PC-9 (cell line): ENCODE results near the gene MRPS27. TPM values are rescaled to one million over a fixed set of nuclear protein-coding genes. Genes with fewer than 3 reads are reported as not detected.

Source experiments
- BruUV-seq: library from RNA; stranded (reverse); fragments of 400-500 nt; replicated peaks from 2 replicates; lab custom pipeline; 2021; lab: Mats Ljungman, UMichigan
- CTCF ChIA-PET: fragments of 300-600 bp; sonication (Branson Sonifier 250); formaldehyde crosslinking; loops from one replicate; lab custom pipeline; 2022; ENCODE audit warnings: antibody characterized with exemption; lab: Charles Lee
- POLR2A ChIA-PET: fragments of 300-600 bp; sonication (Branson Sonifier 250); formaldehyde crosslinking; loops from one replicate; lab custom pipeline; 2022; ENCODE audit warnings: antibody characterized with exemption; ENCODE audit not compliant: unreplicated experiment; lab: Charles Lee
- DNase-seq, 2 experiments: peaks; one replicate each; pipeline versions ENCODE4 v3.0.0 to v3.0.0-alpha.2; 2015 to 2022; ENCODE audit warnings: mixed read lengths in 1 of 2
- H2AFZ ChIP-seq: fragments of 200-600 bp; sonication (generic); 2 replicates; pipeline ENCODE4 v1.8.1; 2017; ENCODE audit warnings: antibody characterized with exemption
- H3F3A ChIP-seq: fragments of 200-600 bp; sonication (generic); 2 replicates; pipeline ENCODE4 v1.8.1; 2017; ENCODE audit warnings: antibody characterized with exemption, mild to moderate bottlenecking, low read depth; ENCODE audit not compliant: insufficient read depth
- H3K27ac ChIP-seq: fragments of 200-600 bp; sonication (generic); 2 replicates; pipeline ENCODE4 v1.6.1; 2016; ENCODE audit warnings: mixed run types
- H3K27me3 ChIP-seq: fragments of 200-600 bp; sonication (generic); 2 replicates; pipeline ENCODE4 v1.6.1; 2016; ENCODE audit warnings: low read depth, mixed run types; ENCODE audit not compliant: insufficient read depth
- H3K36me3 ChIP-seq: fragments of 200-600 bp; sonication (generic); 2 replicates; pipeline ENCODE4 v1.6.1; 2016; ENCODE audit warnings: low read depth, mixed run types
- H3K4me1 ChIP-seq: fragments of 200-600 bp; sonication (generic); replicated peaks from 2 replicates; pipeline ENCODE4 v1.6.1; 2016; ENCODE audit warnings: mixed run types; ENCODE audit not compliant: insufficient read depth
- H3K4me2 ChIP-seq: fragments of 200-600 bp; sonication (generic); 2 replicates; pipeline ENCODE4 v1.6.1; 2017; ENCODE audit warnings: mixed run types
- H3K4me3 ChIP-seq: fragments of 200-600 bp; sonication (generic); 2 replicates; pipeline ENCODE4 v1.6.1; 2016; ENCODE audit warnings: mixed run types
- H3K79me2 ChIP-seq: fragments of 200-600 bp; sonication (generic); 2 replicates; pipeline ENCODE4 v1.6.1; 2017; ENCODE audit warnings: low read depth, mixed run types
- H3K9me2 ChIP-seq: fragments of 200-600 bp; sonication (generic); 2 replicates; pipeline ENCODE4 v1.8.1; 2017; ENCODE audit warnings: mild to moderate bottlenecking; ENCODE audit not compliant: insufficient read depth
- H3K9me3 ChIP-seq: fragments of 200-600 bp; sonication (generic); 2 replicates; pipeline ENCODE4 v1.8.1; 2016; ENCODE audit warnings: low read depth; ENCODE audit not compliant: insufficient read depth
- H4K20me1 ChIP-seq: fragments of 200-600 bp; sonication (generic); 2 replicates; pipeline ENCODE4 v1.8.1; 2017; ENCODE audit not compliant: insufficient read depth
- EZH2 ChIP-seq: fragments of 200-600 bp; sonication (generic); IDR thresholded peaks from 2 replicates; pipeline ENCODE4 v1.8.0; 2017; ENCODE audit warnings: antibody characterized with exemption, low read depth
- intact Hi-C: fragments of 100-400 bp; cut with micrococcal nuclease; formaldehyde crosslinking; loops from one replicate; pipeline ENCODE4 v1.10.0; 2022; ENCODE audit not compliant: unreplicated experiment
- total RNA-seq: library from RNA; stranded (reverse); gene quantifications from 2 replicates; pipeline ENCODE4 v1.2.3, GENCODE V29; 2021
- TF ChIP-seq, protein P1 (sequence below): fragments of 200-600 bp; sonication (generic); conservative IDR thresholded peaks from 2 replicates; pipeline ENCODE4 v1.6.1; 2017; ENCODE audit warnings: mixed run types, antibody characterized with exemption, mild to moderate bottlenecking, moderate library complexity

MRPS27 gene
- total RNA-seq, 1 experiment from 2014 or later = 71.0 TPM

DNA sequence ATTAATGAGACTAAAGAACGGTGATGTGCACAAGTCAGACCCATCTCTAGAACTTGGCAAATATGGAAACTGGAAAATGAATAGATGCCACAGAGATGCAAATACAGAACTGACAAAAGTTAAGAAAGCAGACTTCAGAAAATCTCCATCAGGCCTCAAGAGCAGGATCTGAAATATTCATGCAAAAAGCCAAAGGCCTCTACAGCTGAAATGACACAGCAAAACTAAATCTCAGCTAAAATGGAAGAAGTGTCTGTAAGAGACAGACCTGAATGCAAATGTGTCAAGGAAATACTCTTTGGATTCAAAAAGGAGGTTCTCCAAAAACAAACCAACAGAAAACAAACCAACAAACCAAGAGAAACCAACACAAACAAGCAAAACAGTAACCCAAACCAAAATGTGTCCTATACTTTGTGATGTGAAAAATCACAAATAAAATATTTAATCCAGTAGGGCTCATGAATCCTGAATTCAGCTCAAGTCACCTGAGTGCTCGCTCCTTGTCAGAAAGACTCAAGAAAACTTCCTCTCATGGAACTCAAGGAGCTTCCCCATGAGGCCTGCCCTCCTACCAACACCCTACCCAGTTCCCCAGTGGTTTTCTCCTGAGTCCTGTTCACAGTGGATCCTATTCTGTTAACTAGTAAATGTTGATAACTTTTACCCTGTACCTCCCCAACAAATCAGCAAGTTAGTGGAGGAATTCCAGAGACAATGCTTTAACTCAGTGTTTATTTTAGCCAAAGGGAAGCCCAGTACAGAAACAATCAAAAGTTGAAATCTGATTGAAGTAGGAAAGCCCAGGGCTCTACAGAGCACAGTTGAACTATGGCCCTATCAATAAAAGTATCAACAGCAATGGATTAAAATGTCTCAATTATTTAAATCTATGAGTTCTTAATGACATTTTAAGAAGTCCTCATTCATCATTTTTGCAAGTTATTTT lies 14.6 kb downstream of the MRPS27 start:
- H4K20me1 ChIP-seq = no peaks in the 10 kb centered on the region
- H3K4me1 ChIP-seq = peaks cover 13% of the 10 kb centered on the region
- peaks cover 62% of the 10 kb centered on the region for H3K79me2 ChIP-seq
- H3F3A ChIP-seq = peaks cover 24% of the 10 kb centered on the region; the same call in 1 of the 2 replicates
- intact Hi-C loops = loop anchor here (5.0 to 10.0 kb wide), 2 partner anchors 173 to 371 kb away; no protein-coding TSS in a partner anchor
- no peaks in the 10 kb centered on the region for H3K9me2 ChIP-seq
- no peak overlapping the region for H2AFZ ChIP-seq
- CTCF ChIA-PET = no interaction called here
- no peak for DNase-seq
- no TSS peak for BruUV-seq
- H3K27ac ChIP-seq = no peak overlapping the region
- no peak overlapping the region for H3K4me3 ChIP-seq
- POLR2A ChIA-PET = interaction anchor here (0.7 kb wide), 1 partner anchor 166 kb away, joined by 5 read pairs; no protein-coding TSS in a partner anchor
- H3K36me3 ChIP-seq = 0 out of 2 replicates have a peak, but pooled peaks cover 5% of the 10 kb centered on the region
- no peaks in the 10 kb centered on the region for H3K9me3 ChIP-seq
- H3K4me2 ChIP-seq = no peak overlapping the region
- H3K27me3 ChIP-seq = no peaks in the 10 kb centered on the region
- TF ChIP-seq EZH2 = no peak
- TF ChIP-seq, protein P1, sequence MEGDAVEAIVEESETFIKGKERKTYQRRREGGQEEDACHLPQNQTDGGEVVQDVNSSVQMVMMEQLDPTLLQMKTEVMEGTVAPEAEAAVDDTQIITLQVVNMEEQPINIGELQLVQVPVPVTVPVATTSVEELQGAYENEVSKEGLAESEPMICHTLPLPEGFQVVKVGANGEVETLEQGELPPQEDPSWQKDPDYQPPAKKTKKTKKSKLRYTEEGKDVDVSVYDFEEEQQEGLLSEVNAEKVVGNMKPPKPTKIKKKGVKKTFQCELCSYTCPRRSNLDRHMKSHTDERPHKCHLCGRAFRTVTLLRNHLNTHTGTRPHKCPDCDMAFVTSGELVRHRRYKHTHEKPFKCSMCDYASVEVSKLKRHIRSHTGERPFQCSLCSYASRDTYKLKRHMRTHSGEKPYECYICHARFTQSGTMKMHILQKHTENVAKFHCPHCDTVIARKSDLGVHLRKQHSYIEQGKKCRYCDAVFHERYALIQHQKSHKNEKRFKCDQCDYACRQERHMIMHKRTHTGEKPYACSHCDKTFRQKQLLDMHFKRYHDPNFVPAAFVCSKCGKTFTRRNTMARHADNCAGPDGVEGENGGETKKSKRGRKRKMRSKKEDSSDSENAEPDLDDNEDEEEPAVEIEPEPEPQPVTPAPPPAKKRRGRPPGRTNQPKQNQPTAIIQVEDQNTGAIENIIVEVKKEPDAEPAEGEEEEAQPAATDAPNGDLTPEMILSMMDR = no peak

DNA sequence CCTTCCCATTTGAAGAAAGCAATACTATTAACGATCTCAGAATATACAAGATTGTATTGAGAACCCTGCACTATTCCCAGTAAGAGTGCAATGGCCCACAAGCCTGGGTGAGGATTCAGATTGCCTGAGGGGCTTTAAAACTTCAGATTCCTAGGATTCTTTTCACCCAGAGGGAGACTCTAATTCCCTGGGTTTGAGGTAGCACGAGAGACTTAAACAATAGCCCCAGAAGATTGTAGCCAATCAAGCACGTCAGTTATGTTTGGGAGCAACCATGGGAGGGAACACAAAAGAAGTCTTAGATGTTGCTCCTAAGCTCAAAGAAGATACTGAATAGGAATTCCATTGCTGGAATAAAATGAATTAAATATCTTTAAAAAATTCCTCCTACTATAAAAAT lies 17.9 kb downstream of the MRPS27 start:
- intact Hi-C loops = loop anchor here (10.0 kb wide), 1 partner anchor 367 kb away; no protein-coding TSS in a partner anchor
- H3K4me2 ChIP-seq = no peak overlapping the region

DNA sequence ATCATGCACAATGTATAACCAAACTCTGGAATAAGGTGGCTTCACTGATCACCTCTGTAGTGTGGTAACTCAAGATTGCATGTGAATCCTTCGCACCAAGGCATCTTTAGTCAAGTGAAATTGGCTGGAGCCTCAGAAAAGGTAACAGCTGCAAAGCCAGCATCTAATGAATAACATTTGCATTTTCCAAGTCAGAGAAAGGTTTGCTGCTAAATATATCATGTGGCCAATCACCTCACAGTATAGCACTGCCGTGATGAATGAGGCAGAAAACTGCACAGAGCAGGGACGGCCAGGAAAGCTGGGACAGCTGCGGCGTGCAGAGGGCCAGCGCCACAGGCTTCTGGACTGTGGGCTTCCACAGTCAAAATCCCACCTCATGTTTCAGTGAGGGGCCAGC lies 18.5 kb downstream of the MRPS27 start:
- H2AFZ ChIP-seq = no peak overlapping the region
- no peaks in the 10 kb centered on the region for H3K9me3 ChIP-seq
- TF ChIP-seq, protein P1 = no peak
- no peak for TF ChIP-seq EZH2
- BruUV-seq = no TSS peak
- no peak overlapping the region for H3K4me3 ChIP-seq
- H3K79me2 ChIP-seq = peaks cover 58% of the 10 kb centered on the region
- no peak overlapping the region for H3K4me2 ChIP-seq
- intact Hi-C loops = loop anchor here (10.0 kb wide), 1 partner anchor 367 kb away; no protein-coding TSS in a partner anchor
- ChIA-PET CTCF (no interaction called here), POLR2A (no interaction called here)
- no peaks in the 10 kb centered on the region for H3K9me2 ChIP-seq
- DNase-seq = no peak
- H3K27ac ChIP-seq = no peak overlapping the region
- no peaks in the 10 kb centered on the region for H3F3A ChIP-seq
- H3K27me3 ChIP-seq = no peaks in the 10 kb centered on the region
- peaks cover 2% of the 10 kb centered on the region; the same call in 1 of the 2 replicates for H3K4me1 ChIP-seq
- H4K20me1 ChIP-seq = no peaks in the 10 kb centered on the region
- 0 out of 2 replicates have a peak, but pooled peaks cover 5% of the 10 kb centered on the region for H3K36me3 ChIP-seq

More for the DNA sequence above, 17.9 kb downstream of the MRPS27 start:
- no peaks in the 10 kb centered on the region for H3K27me3 ChIP-seq
- H3K27ac ChIP-seq = no peak overlapping the region
- TF ChIP-seq EZH2 = no peak
- TF ChIP-seq, protein P1 = no peak
- CTCF ChIA-PET = no interaction called here
- POLR2A ChIA-PET = interaction anchor here (0.7 kb wide), 1 partner anchor 52 kb away, joined by 8 read pairs; no protein-coding TSS in a partner anchor
- no peaks in the 10 kb centered on the region for H3F3A ChIP-seq
- H2AFZ ChIP-seq = no peak overlapping the region
- no TSS peak for BruUV-seq
- H3K79me2 ChIP-seq = peaks cover 64% of the 10 kb centered on the region
- H3K4me3 ChIP-seq = no peak overlapping the region
- peaks cover 8% of the 10 kb centered on the region for H3K4me1 ChIP-seq
- no peaks in the 10 kb centered on the region for H3K9me2 ChIP-seq
- H4K20me1 ChIP-seq = no peaks in the 10 kb centered on the region
- 0 out of 2 replicates have a peak, but pooled peaks cover 5% of the 10 kb centered on the region for H3K36me3 ChIP-seq
- no peaks in the 10 kb centered on the region for H3K9me3 ChIP-seq
- no peak for DNase-seq
